K562 (cell line): Measurements from ENCODE around the gene NR1I3. TPM values are rescaled to one million over a fixed set of nuclear protein-coding genes. Genes with fewer than 3 reads are reported as not detected.
A peak's percentile ranks its signal among the peaks of the same experiment; 100 is the strongest.

Source experiments
- ADNP ChIP-seq: fragments of 200-800 bp; sonication (Bioruptor generic); IDR thresholded peaks from 2 replicates; pipeline ENCODE4 v1.6.1; 2016; ENCODE audit warnings: missing genetic modification characterization, missing compliant biosample characterization
- AFF1 ChIP-seq, 2 experiments: fragments of 450-650 bp; IDR thresholded peaks; 2 replicates each; pipeline ENCODE4 v1.6.1; 2018; ENCODE audit warnings: mild to moderate bottlenecking in 2 of 2, low read depth in 1 of 2; ENCODE audit not compliant: partially characterized antibody in 2 of 2
- AFF4 ChIP-seq: sonication (generic); formaldehyde crosslinking; IDR thresholded peaks from 2 replicates; pipeline ENCODE4 v1.8.0; 2023; ENCODE audit warnings: mild to moderate bottlenecking, missing genetic modification reagents
- C11orf30 ChIP-seq: fragments of 450-650 bp; IDR thresholded peaks from 2 replicates; pipeline ENCODE4 v1.6.1; 2016; ENCODE audit warnings: low read depth, mild to moderate bottlenecking
- CREB3 ChIP-seq: fragments of 450-650 bp; conservative IDR thresholded peaks from 2 replicates; pipeline ENCODE4 v1.6.1; 2016; ENCODE audit warnings: missing genetic modification characterization, low read depth, mild to moderate bottlenecking, missing compliant biosample characterization, moderate library complexity
- CSDE1 ChIP-seq, 2 experiments: fragments of 450-650 bp; IDR thresholded peaks; 2 replicates each; pipeline ENCODE4 v1.6.1; 2016; ENCODE audit warnings: mild to moderate bottlenecking in 1 of 2
- HBP1 ChIP-seq: fragments of 450-650 bp; formaldehyde crosslinking; IDR thresholded peaks from 2 replicates; pipeline ENCODE4 v1.4.0; 2022; ENCODE audit warnings: missing genetic modification characterization
- MTF1 ChIP-seq: fragments of 250-450 bp; sonication (Bioruptor Pico); IDR thresholded peaks from 2 replicates; pipeline ENCODE4 v1.9.0; 2021; ENCODE audit warnings: moderate library complexity, mild to moderate bottlenecking, inconsistent platforms, borderline replicate concordance
- NCOR1 ChIP-seq: fragments of 450-650 bp; IDR thresholded peaks from 2 replicates; pipeline ENCODE4 v1.6.1; 2016; ENCODE audit warnings: mild to moderate bottlenecking, moderate library complexity
- NFIC ChIP-seq: fragments of 450-650 bp; IDR thresholded peaks from 2 replicates; pipeline ENCODE4 v1.6.1; 2017; ENCODE audit warnings: mild to moderate bottlenecking, inconsistent platforms
- NRF1 ChIP-seq, 2 experiments: fragments of 450-650 bp; IDR thresholded peaks in 1 of 2; conservative IDR thresholded peaks in 1 of 2; 2 replicates each; pipeline ENCODE4 v1.6.1; 2014; ENCODE audit warnings: mild to moderate bottlenecking in 2 of 2
- TCF7L2 ChIP-seq: fragments of 150-350 bp; IDR thresholded peaks from 2 replicates; pipeline ENCODE4 v1.6.1; 2016; ENCODE audit warnings: low read depth, mild to moderate bottlenecking, low read length, moderate library complexity
- ZBTB7A ChIP-seq: IDR thresholded peaks from 2 replicates; pipeline ENCODE4 v1.6.1; 2011; ENCODE audit warnings: low read depth, mild to moderate bottlenecking, low read length, moderate library complexity, borderline replicate concordance; ENCODE audit not compliant: control insufficient read depth
- ZNF212 ChIP-seq: fragments of 450-650 bp; formaldehyde crosslinking; IDR thresholded peaks from 2 replicates; pipeline ENCODE4 v1.4.0; 2020; ENCODE audit warnings: mild to moderate bottlenecking
- ZNF644 ChIP-seq: fragments of 200-800 bp; sonication (Bioruptor generic); IDR thresholded peaks from 2 replicates; pipeline ENCODE4 v1.6.1; 2016; ENCODE audit warnings: low read depth, missing genetic modification characterization, missing compliant biosample characterization
- ZNF778 ChIP-seq: fragments of 450-650 bp; formaldehyde crosslinking; IDR thresholded peaks from 2 replicates; pipeline ENCODE4 v1.4.0; 2020; ENCODE audit warnings: mild to moderate bottlenecking, moderate library complexity
- polyA plus RNA-seq, 8 experiments: library from polyadenylated mRNA; depleted of rRNA in 4 of 8; stranded (reverse) in 5 of 8; unstranded in 3 of 8; fragments of >200 nt; fragmentation: Nextera tagmentation in 2 of 8; fragmentation: Illumina TruSeq in 1 of 8; extraction: Ambion mirVana in 2 of 8; extraction: Trizol in 1 of 8; gene quantifications; 2 replicates each; pipeline versions ENCODE4 v1.2.1 to v1.2.3, GENCODE V29; 2011 to 2014; ENCODE audit warnings: inconsistent platforms in 1 of 8, missing spikeins in 1 of 8
- total RNA-seq, 7 experiments: library from RNA; depleted of rRNA in 6 of 7; stranded (reverse); fragments of >200 nt in 6 of 7; fragmentation: Illumina TruSeq in 2 of 7; extraction: Trizol in 2 of 7; gene quantifications; 2 replicates each; pipeline versions ENCODE4 v1.2.1 to v1.2.3, GENCODE V29; 2011 to 2021; ENCODE audit warnings: low replicate concordance in 1 of 7

NR1I3 gene
- total and polyA plus RNA-seq, 9 of the 15 experiments (the other 6 are each of a cell fraction or from before 2014, with no cell fraction given) = 0.11 TPM; not detected in 8

GRCh38 chr1:161201836-161202712 lies 35.9 kb downstream of the NR1I3 start, which contains the start of gene NDUFS2 (continued):
- TF ChIP-seq AFF1 (IDR thresholded peaks at IDR 0.05; ENCODE audit: low read depth in 1 of 2, partially characterized antibody in 2 of 2) (peak in 1 of 2 experiments; percentile 14), TCF7L2 (no peak), HBP1 (0 out of 2 replicates have a peak, but pooled peaks have one; percentile 38), NFIC (peak; percentile 28; the same call in 1 of the 2 replicates), NRF1 (conservative IDR thresholded peaks at IDR 0.05 in 1 of 2, IDR thresholded peaks at IDR 0.05 in 1 of 2) (peak; percentile 61 to 67), ADNP (no peak), NCOR1 (no peak), ZNF212 (no peak), C11orf30 (peak; percentile 80), CREB3 (tag) (0 out of 2 replicates have a peak, but pooled peaks have one; percentile 44), CSDE1 (IDR thresholded peaks at IDR 0.05) (peak in 1 of 2 experiments; percentile 57; a peak in 1 of 4 replicates), ZNF778 (CRISPR knock-in tag) (no peak), ZNF644 (tag) (no peak; the same call in 1 of the 2 replicates), ZBTB7A (peak; percentile 73), MTF1 (CRISPR knock-in tag) (no peak), AFF4 (no peak)
